ENCODE data around the gene CITED4. TPM values are rescaled to one million over a fixed set of nuclear protein-coding genes. Genes with fewer than 3 reads are reported as not detected.

CITED4 gene
- total and polyA plus RNA-seq, 10 of the 15 experiments (the other 5 are each of a cell fraction or from before 2014, with no cell fraction given): 0.13 to 0.64 (median 0.26) TPM; not detected in 6

DNA sequence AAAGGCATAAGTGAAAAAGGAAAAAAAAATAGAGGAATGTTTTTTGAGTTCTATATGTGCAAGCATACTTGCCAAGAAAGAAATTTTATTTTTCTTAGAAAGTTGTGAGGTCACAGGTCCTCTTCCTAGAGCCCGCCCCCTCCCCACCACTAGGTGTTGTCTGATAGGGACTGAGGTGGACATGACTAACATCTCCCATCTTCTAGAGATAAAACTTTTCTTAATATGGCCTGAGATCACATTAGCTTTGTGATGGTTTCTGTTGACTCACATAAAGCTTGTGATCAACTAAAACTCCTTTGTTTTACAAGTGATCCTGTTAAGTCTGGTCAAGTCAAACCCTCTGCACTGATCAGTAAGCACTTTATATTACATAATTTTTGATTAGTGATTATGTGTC lies 33.4 kb upstream of the CITED4 start:
- Histone ChIP-seq H3K27me3 (replicated peaks in 1 of 2; ENCODE audit: control insufficient read depth in 2 of 2, insufficient read depth in 2 of 2, low read length in 1 of 2) (no peaks in the 10 kb centered on the region), H2AFZ (ENCODE audit: control insufficient read depth, low read depth, low read length) (no peak overlapping the region), H4K20me1 (ENCODE audit: control insufficient read depth, insufficient read depth) (no peaks in the 10 kb centered on the region), H3K4me3 (no peak overlapping the region), H3K9me3 (replicated peaks; ENCODE audit: control insufficient read depth, insufficient read depth, low read length) (peaks cover 13% of the 10 kb centered on the region; the same call in 2 of the 3 replicates), H3K9ac (ENCODE audit: control insufficient read depth, insufficient read depth, low read length) (no peak overlapping the region), H3K27ac (ENCODE audit: control insufficient read depth, insufficient read depth) (no peak overlapping the region), H3K4me2 (ENCODE audit: control insufficient read depth, insufficient read depth) (no peak overlapping the region), H3K79me2 (ENCODE audit: control insufficient read depth, insufficient read depth, low read length) (no peaks in the 10 kb centered on the region), H3K36me3 (ENCODE audit: control insufficient read depth in 2 of 2, insufficient read depth in 2 of 2, low read length in 1 of 2) (no peaks in the 10 kb centered on the region), H3K4me1 (ENCODE audit: control insufficient read depth, insufficient read depth, low read length) (peaks cover 4% of the 10 kb centered on the region; the same call in 1 of the 2 replicates)
- in situ Hi-C loops (cut with MboI) (no loop called here), intact Hi-C loops (cut with micrococcal nuclease; ENCODE audit: unreplicated experiment) (no loop called here)
- FAIRE-seq (no peak), ATAC-seq (no peak), DNase-seq (ENCODE audit: low read depth, low spot score) (no peak)
- no TSS peak for BruUV-seq (replicated peaks)
- 92% methylated on average over 1 of the region's 1 CpG for WGBS (ENCODE audit: insufficient coverage, insufficient replicate concordance, low lambda C conversion rate, missing lambda C conversion rate)
- ChIA-PET CTCF (no interaction called here), RAD21 (ENCODE audit: unreplicated experiment) (no interaction called here), POLR2A (no interaction called here), SMC1A (ENCODE audit: uncharacterized antibody, unreplicated experiment) (interaction anchor here (0.8 kb wide), 1 partner anchor 19 kb away, joined by 4 read pairs; no protein-coding TSS in a partner anchor)
- TF ChIP-seq, protein P1, sequence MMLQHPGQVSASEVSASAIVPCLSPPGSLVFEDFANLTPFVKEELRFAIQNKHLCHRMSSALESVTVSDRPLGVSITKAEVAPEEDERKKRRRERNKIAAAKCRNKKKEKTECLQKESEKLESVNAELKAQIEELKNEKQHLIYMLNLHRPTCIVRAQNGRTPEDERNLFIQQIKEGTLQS (IDR thresholded peaks at IDR 0.05; ENCODE audit: borderline replicate concordance, extremely low read depth, low read depth, low read length): no peak
- TF ChIP-seq DPF2 (IDR thresholded peaks at IDR 0.05) (no peak), ATF7 (IDR thresholded peaks at IDR 0.05; ENCODE audit: low read depth) (no peak), ETV6 (conservative IDR thresholded peaks at IDR 0.05 in 1 of 2, IDR thresholded peaks at IDR 0.05 in 1 of 2; ENCODE audit: borderline replicate concordance in 1 of 2, low read depth in 1 of 2) (no peak), TCF7 (IDR thresholded peaks at IDR 0.05; ENCODE audit: borderline replicate concordance) (no peak), NR2F1 (conservative IDR thresholded peaks at IDR 0.05) (no peak), TCF3 (IDR thresholded peaks at IDR 0.05; ENCODE audit: borderline replicate concordance, insufficient read depth, low read depth, low read length) (no peak), EP300 (IDR thresholded peaks at IDR 0.05; ENCODE audit: borderline replicate concordance in 1 of 2, control insufficient read depth in 1 of 2, low read depth in 2 of 2, low read length in 2 of 2) (no peak)
- TF ChIP-seq, protein P2, sequence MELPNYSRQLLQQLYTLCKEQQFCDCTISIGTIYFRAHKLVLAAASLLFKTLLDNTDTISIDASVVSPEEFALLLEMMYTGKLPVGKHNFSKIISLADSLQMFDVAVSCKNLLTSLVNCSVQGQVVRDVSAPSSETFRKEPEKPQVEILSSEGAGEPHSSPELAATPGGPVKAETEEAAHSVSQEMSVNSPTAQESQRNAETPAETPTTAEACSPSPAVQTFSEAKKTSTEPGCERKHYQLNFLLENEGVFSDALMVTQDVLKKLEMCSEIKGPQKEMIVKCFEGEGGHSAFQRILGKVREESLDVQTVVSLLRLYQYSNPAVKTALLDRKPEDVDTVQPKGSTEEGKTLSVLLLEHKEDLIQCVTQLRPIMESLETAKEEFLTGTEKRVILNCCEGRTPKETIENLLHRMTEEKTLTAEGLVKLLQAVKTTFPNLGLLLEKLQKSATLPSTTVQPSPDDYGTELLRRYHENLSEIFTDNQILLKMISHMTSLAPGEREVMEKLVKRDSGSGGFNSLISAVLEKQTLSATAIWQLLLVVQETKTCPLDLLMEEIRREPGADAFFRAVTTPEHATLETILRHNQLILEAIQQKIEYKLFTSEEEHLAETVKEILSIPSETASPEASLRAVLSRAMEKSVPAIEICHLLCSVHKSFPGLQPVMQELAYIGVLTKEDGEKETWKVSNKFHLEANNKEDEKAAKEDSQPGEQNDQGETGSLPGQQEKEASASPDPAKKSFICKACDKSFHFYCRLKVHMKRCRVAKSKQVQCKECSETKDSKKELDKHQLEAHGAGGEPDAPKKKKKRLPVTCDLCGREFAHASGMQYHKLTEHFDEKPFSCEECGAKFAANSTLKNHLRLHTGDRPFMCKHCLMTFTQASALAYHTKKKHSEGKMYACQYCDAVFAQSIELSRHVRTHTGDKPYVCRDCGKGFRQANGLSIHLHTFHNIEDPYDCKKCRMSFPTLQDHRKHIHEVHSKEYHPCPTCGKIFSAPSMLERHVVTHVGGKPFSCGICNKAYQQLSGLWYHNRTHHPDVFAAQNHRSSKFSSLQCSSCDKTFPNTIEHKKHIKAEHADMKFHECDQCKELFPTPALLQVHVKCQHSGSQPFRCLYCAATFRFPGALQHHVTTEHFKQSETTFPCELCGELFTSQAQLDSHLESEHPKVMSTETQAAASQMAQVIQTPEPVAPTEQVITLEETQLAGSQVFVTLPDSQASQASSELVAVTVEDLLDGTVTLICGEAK (IDR thresholded peaks at IDR 0.05; ENCODE audit: borderline replicate concordance): no peak
- TF ChIP-seq, protein P3, sequence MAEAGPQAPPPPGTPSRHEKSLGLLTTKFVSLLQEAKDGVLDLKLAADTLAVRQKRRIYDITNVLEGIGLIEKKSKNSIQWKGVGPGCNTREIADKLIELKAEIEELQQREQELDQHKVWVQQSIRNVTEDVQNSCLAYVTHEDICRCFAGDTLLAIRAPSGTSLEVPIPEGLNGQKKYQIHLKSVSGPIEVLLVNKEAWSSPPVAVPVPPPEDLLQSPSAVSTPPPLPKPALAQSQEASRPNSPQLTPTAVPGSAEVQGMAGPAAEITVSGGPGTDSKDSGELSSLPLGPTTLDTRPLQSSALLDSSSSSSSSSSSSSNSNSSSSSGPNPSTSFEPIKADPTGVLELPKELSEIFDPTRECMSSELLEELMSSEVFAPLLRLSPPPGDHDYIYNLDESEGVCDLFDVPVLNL (IDR thresholded peaks at IDR 0.05; ENCODE audit: low read depth, low read length): no peak
- TF ChIP-seq, protein P4, sequence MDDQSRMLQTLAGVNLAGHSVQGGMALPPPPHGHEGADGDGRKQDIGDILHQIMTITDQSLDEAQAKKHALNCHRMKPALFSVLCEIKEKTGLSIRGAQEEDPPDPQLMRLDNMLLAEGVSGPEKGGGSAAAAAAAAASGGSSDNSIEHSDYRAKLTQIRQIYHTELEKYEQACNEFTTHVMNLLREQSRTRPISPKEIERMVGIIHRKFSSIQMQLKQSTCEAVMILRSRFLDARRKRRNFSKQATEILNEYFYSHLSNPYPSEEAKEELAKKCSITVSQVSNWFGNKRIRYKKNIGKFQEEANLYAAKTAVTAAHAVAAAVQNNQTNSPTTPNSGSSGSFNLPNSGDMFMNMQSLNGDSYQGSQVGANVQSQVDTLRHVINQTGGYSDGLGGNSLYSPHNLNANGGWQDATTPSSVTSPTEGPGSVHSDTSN (IDR thresholded peaks at IDR 0.05; ENCODE audit: insufficient replicate concordance, low read depth, low read length): no peak
- TF ChIP-seq, protein P5, sequence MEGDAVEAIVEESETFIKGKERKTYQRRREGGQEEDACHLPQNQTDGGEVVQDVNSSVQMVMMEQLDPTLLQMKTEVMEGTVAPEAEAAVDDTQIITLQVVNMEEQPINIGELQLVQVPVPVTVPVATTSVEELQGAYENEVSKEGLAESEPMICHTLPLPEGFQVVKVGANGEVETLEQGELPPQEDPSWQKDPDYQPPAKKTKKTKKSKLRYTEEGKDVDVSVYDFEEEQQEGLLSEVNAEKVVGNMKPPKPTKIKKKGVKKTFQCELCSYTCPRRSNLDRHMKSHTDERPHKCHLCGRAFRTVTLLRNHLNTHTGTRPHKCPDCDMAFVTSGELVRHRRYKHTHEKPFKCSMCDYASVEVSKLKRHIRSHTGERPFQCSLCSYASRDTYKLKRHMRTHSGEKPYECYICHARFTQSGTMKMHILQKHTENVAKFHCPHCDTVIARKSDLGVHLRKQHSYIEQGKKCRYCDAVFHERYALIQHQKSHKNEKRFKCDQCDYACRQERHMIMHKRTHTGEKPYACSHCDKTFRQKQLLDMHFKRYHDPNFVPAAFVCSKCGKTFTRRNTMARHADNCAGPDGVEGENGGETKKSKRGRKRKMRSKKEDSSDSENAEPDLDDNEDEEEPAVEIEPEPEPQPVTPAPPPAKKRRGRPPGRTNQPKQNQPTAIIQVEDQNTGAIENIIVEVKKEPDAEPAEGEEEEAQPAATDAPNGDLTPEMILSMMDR (IDR thresholded peaks at IDR 0.05 in 2 of 3, conservative IDR thresholded peaks at IDR 0.05 in 1 of 3; ENCODE audit: control insufficient read depth in 2 of 3, extremely low read depth in 1 of 3, insufficient read depth in 1 of 3, low read depth in 3 of 3, low read length in 3 of 3): no peak

All from GM12878 (cell line).